ENCODE measurements around the gene TMEM255B. TPM values are rescaled to one million over a fixed set of nuclear protein-coding genes. Genes with fewer than 3 reads are reported as not detected.

TMEM255B gene
- polyA plus RNA-seq, 1 donor, result 5.4 TPM

DNA sequence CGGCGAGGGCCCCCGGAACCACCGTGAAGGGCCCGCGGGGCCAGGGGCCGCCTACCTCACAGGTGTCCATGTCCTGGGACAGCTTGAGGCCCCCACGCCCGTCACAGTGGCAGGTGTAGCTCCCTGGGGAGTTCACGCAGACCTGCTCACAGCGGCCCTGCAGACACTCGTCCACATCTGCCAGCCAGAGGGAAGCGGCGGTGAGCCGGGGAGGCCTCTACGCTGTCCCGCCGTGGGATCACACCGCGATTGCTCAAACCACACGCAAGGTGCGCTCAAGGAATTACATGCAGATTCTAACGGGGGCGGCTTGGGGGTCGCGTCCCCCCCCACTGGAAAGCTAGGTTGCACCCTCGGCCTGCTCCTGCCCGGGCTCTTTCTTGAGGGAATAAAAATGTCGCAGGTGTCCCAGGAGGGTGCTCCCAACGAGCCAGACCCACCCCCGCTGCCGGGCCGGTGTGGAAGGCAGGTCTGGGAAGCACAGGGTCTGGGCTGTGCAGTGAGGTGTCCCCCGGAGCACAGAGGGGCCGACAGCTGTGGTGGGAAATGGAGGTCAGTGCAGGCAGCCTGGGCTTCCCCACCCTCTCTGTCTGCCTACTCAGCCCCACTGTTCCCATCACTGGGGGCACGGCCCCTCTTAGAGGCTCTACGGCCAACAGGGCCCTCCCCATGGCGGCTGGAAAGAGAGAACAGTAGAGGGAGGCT lies 75.6 kb downstream of the TMEM255B start:
- DNase-seq, result no peak

DNA sequence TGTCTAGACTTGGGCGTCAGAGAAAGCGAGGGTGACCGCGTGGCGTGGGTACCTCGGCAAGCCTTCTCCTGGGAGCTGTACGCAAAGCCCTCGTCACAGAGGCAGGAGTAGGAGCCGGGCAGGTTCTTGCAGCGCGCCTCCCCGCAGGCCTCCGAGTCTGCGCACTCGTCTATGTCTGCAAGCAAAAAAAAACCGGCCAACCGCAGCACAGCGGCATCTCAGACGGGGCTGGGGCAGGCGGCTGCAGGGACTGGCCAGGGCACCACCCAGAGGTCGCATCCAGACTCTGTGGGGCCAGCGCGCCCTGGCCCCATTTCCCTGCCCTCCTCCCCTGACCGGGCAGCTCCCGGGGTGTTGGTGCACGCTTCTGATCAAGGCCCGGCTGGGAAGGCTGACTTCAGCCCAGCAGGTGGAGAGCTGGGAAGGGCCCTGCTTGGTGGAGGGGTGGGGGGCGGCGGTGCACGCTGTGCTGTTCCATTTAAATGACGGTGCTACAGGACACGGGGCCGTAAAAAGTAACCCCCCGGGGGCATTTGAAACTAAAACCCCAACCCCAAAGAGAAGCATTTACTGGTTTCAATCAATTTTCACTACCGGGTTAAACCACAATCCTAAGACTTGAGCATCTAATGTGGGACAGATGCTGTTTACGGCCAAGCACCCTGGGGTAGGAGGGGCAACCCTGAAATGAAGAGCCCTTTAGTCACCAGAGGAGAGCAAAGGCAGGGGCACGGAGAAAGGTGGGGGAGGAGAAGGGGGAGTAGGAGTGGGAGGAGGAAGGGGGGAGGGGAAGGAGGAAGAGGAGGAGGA lies 76.6 kb downstream of the TMEM255B start:
- no peak for DNase-seq

DNA sequence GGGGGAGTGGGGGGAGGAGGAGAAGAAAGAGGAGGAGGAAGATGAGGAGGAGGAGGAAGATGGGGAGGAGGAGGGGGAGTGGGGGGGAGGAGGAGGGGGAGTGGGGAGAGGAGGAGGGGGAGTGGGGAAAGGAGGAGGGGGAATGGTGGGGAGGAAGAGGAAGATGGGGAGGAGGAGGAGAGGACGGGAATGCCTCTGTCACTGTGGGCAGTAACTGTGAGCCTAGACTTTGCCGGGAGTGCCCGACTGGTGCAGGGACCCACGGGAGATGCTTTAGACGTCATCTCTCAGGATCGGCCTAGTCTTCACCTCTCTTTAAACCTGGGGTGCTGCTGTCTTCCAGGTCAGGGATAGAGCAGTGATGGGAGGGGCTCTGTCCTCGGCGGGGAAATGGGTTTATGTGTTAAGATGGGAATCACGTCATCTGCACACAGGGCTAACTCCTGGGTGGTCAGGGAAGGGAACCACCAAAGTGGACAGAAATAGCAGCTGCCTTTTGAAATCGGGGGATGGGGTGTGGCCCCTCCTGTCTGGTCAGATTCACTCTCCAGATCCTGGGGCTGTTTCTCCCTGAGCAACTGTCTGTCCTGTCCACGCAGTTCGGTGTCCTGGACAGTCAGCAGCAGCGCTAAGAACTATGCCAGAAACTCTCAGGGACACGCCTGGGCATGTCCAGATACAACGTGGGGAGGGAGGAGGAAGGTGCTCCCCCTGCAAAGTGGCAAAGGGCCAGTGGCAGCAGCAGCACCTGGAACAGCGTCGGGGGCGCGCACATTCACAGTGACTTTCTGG lies 77.9 kb downstream of the TMEM255B start:
- no peak for DNase-seq

DNA sequence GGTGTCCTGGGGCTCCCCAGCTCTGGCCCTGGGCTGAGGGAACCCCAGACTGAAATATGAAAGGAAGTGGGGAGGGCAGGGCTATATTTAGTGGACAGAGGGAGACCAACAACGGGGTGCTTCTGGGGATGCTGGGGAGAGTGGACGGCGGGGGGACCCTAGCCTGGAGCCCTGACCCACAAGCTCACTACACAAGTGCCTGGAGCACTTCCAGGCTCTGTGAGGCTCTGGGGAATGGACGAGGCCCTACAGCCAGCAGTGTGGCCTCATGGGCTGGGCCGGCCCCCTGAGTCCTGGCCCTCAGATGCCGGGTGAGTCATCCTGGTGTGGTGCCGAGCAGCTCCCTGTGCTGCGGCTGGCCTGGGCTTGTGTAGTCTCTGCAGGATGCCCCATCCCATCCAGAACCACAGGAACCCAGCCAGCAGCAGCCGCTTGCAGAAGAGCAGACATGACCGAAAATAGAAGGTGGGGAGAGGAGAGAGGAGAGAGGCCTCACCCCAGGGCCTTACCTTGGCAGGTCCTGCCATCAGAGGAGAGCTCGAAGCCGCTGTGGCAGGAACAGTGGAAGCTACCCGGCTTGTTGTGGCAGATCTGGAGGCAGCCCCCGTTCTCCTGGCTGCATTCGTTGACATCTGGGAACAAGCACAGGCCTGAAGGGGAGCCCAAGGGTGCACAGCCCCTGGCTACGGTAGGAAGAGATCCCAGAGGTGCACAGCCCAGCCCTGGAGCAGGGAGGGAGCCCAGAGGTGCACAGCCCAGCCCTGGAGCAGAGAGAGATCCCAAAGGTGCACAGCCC lies 78.7 kb downstream of the TMEM255B start:
- no peak for DNase-seq

DNA sequence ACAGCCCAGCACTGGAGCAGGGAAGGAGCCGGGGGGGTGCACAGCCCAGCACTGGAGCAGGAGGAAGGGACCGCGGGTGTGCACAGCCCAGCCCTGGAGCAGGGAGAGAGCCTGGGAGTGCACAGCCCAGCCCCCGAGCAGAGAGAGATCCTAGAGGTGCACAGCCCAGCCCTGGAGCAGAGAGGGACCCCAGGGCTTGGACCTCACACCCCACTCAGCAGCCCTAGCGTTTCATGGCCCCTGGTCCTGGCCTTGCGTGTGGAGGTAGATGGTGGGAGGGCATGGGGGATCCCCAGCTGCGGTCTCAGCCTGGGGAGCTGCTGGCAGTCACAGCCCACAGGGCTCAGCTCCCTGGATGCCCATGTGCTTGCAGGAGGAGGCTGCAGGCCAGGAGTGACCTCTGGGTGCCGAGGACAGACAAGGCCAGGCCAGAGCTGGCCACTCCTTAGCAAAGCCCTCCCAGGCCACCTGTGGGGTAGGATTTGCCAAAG lies 79.7 kb downstream of the TMEM255B start:
- DNase-seq, result no peak

DNA sequence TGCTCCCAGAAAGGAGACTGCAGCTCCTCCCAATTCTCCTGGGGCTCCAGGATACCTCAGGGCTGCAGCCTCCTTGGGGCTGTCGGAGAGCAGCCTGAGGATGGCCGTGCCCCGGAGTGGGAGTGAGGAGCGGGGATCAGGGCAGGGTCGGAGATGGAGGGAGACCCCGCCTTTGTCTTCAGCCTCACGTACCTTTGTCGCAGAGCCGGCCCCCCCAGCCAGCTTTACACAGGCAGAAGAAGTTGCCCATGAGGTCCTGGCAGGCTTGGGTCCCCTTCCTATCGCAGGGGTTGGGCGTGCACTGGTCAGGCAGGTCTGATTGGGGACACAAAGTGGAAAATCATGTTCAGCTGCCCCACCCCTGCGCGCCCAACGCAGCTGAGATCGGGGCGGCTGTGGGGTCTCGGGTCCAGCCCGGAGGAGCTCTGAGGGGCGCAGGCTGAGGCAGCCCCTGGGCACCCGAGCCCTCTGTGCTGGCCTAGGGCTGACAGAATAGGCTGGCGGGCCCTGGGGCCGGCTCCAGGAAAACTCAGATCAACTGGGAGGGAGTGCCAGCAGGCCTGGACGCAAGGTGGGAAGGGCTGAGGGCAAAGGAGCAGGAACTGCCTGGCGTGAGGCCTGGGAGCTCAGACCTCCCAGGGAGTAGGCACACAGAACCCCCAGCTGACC lies 80.6 kb downstream of the TMEM255B start:
- no peak for DNase-seq

DNA sequence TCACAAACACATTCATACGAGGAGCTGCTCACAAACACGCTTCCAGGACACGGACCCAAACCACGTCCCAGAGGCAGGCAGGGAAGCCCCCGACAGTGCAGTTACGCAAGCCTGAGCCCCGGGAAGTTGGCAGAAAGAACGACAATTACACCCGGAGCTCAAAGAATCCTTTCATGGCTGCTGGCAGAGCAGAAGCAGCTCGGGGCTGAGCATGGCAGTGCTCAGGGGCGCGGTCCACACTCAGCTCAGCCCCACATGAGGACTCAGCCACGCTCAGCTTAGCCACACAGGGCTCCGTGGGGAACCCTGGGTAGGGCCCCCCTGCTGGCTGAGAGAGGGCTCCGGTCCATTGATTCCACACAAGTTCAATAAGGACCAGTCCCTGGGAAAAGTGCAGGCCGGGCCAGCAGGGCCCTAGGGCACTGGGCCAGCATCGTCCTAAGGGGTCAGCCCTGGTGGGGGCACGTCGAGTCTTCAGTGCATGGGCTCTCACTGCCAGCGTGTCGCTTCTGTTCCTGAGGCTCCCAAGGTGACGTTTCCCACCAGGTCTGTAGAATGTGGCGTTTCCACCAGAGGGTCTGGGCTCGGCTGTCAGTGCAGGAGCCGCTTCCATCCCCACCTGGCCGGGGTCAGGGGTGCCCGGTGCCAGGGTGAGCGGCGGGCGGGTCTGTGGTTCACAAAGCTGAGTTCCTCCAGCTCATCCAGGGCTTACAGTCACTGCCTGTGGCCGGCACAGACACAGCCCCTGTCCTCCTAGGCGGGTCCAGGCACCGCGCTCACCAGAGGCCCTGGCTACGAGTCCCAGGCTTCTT lies 81.7 kb downstream of the TMEM255B start:
- DNase-seq, result no peak

DNA sequence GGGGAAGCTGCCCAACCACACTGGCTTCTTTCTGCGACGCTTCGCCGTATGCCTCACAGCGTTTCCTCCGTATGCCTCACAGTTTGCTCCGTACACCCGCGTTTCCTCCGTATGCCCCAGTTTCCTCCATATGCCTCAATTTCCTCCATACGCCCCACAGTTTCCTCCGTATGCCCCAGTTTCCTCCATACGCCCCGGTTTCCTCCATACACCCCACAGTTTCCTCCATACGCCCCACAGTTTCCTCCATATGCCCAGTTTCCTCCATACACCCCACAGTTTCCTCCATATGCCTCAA lies 82.3 kb downstream of the TMEM255B start:
- no peak for DNase-seq

DNA sequence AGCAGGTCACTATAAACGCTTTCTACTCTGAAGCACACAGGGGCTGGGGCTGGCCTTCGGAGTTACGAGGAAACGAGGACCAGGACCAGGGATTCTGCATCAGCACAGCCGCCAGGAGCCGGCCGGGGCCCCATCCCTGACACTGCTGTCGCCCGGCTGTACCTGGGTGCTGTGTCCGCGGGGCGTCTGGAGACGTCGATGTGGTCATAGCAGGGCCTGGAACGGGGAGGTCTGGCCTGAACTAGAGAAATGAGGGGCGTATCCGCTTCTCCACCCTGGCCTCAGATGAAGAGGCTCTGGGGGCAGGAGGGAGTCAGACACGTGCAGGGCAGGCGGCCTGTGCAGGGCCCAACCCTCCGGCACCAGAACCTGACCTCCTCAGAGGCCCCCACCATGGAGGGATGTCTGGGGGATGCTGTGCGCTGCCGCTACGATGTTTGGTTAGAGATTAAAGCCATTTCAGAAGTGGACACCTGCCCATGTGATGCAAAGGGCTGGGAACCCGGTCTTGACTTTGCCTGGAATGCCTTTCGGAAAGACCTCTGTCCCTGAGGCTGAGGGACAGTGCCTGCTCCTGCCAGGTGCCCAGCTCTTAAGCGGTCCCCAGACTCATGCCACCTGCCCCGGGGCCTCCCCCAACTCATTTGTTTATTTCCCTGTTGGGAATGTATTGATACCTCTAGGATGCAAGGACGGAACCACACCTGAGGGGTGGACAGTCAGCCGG lies 83.5 kb downstream of the TMEM255B start:
- no peak for DNase-seq

DNA sequence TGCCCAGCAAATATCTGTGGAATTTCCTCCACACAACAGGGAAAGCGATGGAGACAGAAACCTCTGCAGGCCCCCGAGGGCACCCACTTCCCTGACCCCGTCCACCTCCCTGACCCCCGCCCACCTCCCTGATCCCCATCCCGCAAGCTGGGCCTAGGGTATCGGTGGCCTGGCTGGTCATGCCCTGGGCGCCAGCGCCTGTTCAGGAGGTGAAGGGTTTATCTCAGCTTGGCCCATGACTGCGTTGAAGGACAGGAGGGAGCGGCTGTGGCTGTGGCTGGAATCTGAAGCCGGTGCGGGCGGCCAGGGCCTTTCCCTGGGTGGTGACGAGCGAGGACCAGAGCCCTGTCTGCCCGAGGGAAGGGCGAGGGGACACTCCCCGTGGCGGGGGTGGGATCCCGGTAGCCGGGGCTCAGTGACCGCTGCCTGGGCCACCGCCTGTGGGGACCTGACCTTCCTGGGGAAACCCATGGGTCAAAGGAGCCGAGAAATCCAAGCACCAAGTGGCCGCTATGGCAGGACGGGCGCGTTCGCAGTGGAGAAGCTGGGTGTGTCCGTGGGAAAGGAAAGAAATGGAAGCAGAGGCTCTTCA lies 84.1 kb downstream of the TMEM255B start:
- no peak for DNase-seq

DNA sequence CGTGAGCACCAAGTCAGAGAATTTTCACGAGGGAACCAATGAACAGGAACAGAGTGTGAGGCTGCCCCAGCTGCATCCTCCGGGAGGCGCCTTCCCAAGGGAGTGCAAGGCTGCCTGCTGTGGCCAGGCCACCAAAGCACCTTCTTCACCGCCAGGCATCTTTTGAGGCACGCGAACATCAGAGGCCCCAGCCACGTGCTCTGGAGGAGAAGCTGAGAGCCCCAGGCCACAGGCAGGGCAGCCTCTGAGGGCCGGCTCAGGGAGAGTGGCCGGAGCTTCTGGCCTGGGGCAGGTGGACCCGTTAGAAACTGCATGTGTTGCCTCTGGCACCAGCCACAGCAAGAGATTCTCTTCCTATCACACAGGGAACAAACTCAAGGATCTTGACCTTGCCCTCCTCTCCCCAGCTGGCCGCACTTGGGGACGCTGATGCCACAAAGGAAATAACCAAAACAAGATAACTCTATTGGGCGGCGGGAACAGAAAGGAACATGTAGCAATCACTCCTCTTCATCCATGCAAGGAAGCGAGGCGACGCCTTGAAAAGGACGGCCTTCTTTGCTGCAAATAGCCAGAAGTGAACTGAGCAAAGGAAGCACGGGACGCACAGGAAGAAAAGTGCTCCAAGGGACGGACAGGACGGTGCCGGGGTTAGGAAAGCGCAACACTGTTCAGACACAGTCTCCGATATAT lies 85.0 kb downstream of the TMEM255B start:
- no peak for DNase-seq

DNA sequence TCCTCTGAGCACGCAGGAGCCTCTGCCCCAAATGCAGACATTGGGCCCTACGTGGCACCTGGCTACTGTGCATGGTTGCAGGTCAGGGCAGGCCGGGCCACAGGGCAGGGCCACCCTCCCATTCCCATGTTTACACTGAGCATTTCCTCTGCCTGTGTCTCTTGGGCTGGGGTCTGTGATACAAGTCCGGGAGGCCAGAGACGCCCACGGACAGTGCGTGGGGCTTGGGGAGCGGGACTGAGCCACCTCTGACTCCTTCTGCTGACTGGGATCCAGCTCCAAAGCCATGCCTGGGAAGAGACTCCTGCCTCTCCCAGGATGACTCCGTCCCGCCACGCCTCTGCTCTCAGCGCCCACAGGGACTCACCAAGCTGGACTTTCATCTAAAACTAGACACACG lies 86.0 kb downstream of the TMEM255B start:
- no peak for DNase-seq

DNA sequence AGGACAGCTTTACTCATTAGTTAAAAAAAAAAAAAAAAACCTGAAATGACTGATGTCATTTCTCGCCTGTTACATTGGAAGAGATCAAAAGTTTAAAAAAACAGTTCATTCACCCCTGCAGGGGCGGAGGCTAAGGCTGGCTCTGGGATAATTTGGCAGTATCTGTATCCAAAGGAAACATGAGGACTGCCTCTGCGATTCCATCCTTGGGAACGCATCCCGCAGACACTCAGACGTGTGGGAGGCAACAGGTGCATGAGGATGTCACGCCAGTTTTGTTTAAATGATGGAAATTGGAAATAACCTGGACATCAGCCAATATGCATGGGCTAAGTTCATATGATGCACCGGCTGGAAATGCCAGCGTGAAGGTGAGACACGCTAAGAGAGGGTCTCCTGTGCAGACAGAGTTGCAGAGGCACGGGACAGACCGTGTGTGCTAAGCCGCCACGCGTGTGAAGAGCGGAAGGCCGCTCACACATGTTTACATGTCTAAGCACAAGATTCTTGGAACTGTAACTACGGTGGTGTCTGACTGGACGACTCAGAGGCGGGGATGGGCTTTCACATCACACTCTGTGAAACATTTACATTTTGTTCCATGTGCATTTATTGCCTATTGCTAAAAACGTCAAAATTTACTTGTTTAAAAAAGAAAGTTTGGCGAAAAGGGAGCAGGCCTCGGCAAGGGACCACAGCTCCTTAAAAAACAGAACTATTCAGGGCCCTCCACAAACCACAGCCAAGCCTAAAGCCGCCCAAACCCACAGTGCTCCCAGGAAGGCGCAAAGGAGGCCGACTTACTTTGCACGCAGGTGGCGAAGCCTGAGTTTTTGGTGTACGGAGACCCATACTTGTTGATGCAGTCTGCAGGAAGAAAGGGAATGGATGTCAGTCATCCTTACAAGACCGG lies 87.0 kb downstream of the TMEM255B start:
- no peak for DNase-seq

DNA sequence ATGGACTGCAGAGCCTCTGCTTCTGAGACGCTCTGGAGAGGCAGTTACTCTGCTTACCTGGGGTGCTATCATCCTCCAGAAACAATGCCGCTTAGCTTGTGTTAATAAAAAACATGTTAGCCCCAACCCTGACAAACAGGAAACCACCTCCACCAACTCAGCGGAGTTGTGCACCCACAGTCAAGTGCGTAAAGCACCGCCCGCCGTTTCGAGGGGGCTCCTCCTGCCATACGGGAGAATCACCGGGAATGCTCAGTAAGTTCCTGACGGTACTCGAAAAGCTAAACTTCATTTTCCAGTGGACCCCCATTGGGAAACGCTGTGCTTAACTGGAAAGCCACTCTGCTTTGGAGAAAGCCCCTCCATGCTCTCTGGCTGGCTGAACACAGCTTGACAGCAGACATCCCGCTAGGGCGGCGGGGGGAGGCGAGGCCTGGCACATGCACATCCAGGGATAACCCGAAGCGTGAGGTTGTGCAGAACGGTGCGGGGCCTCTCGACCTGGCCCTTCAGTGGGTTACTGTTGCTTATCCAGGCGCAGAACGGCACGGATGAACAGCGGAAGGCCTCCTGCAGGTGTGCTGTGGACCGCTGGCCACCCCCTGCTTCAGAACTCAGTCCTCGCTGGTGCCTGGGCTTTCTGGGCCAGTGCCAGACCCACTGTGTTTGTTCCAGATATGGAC lies 87.8 kb downstream of the TMEM255B start:
- no peak for DNase-seq

DNA sequence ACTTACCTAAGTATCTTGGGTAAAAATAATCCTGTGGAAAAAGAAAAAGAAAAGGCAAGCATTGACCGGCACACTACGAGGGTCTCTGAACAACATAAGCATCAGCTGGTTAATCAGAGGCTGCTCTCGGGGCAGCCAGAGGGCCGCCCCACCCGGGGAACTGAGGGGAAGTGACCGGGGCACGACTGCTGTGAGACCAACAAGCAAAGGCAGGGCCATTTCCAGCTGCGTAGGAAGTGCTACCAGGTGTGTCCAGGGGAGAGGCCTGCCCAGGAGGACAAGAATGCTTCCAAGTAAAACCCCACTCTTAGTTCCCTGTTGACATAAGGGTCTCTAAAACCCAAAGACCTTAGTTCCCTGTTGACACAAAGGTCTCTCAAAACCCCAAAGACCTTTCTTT lies 89.0 kb downstream of the TMEM255B start:
- no peak for DNase-seq

DNA sequence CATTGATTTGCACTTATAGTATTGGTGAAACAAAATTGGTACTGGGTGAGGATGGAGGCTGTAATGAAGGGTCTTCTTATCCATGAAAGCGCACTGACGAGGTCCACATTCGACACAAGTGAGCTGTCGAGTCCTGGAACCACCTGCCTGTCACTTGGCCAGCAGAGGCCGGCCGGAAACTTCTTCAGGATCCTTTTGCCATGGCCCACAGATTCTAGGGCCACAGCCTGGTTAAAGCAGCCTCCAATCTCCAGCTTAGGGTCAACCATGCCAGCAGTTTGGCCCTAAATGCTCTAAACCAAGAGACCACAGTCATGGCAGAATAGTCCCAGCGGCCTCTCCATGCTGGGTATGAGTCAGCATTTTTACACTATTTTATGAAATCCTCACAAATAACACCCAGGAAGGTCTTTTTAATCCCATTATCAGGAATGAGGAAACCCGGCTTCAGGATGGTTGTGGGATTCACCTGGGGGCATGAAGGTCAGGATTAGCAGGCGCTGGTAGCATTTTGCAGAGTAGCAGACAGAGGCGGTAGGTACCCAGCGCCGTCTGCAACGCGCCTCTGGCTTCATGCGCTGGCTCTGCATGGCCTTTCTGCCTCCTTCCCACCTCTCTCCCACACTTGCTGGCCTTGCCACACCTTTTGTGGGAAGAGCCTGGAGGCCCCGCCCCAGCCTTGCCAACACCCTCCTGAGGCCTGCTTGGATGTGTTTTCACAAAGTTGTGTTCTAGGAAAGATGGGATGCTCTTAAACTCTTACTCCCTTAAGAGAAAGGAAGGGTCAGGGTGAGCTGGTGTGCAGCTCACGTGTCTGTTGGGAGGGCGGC lies 89.6 kb downstream of the TMEM255B start:
- DNase-seq, result no peak
